Activated CD4-positive, CD25-positive, alpha-beta regulatory T cell (primary cell): ENCODE results near the gene MRPS12.
A peak's percentile ranks its signal among the peaks of the same experiment; 100 is the strongest.
"Not testable (repeated sequence)": the region's sequence is repeated elsewhere in the genome, so short reads cannot be mapped to it uniquely, and the experiment has no call there.

Source experiments
- DNase-seq, 4 experiments: peaks; one replicate each; lab custom pipeline; 2025; lab: John Stamatoyannopoulos, UW

The MRPS12 gene

GRCh38 chr19:38939957-38940356 is 9.2 kb downstream of the MRPS12 start:
- DNase-seq, result no peak

GRCh38 chr19:38941466-38941865 is 10.7 kb downstream of the MRPS12 start:
- not testable (repeated sequence) for DNase-seq

GRCh38 chr19:38941979-38942378 is 11.2 kb downstream of the MRPS12 start:
- DNase-seq, result no peak

- DNase-seq, result no peak
These were observed 11.9 kb downstream of the MRPS12 start for GRCh38 chr19:38942471-38943181.

- no peak for DNase-seq
These were observed 14.3 kb downstream of the MRPS12 start for GRCh38 chr19:38944981-38945506.

- DNase-seq, result no peak
These were observed 15.0 kb downstream of the MRPS12 start for GRCh38 chr19:38945562-38946228.

- no peak for DNase-seq
These were observed 15.7 kb downstream of the MRPS12 start for GRCh38 chr19:38946229-38947010.

- DNase-seq, result peak; percentile 40 to 62 (median 55)
These were observed 19.0 kb downstream of the MRPS12 start for GRCh38 chr19:38949580-38950367.

- no peak for DNase-seq
These were observed 20.4 kb downstream of the MRPS12 start for GRCh38 chr19:38951187-38951586.

- DNase-seq, result no peak
These were observed 21.8 kb downstream of the MRPS12 start for GRCh38 chr19:38952395-38953165.

- no peak for DNase-seq
These were observed 22.9 kb downstream of the MRPS12 start for GRCh38 chr19:38953677-38954076.

GRCh38 chr19:38956264-38956663 is 25.5 kb downstream of the MRPS12 start:
- DNase-seq, result no peak

GRCh38 chr19:38958301-38958700 is 27.6 kb downstream of the MRPS12 start:
- DNase-seq, result no peak

GRCh38 chr19:38959618-38960017 is 28.9 kb downstream of the MRPS12 start:
- DNase-seq, result no peak

- no peak for DNase-seq
These were observed 34.0 kb downstream of the MRPS12 start for GRCh38 chr19:38964738-38965137.

GRCh38 chr19:38966149-38966548 is 35.4 kb downstream of the MRPS12 start:
- DNase-seq, result not testable (repeated sequence)

GRCh38 chr19:38970664-38971532 is 40.2 kb downstream of the MRPS12 start:
- no peak for DNase-seq

- no peak for DNase-seq
These were observed 40.9 kb downstream of the MRPS12 start for GRCh38 chr19:38971672-38972071.

- no peak for DNase-seq
These were observed 44.0 kb downstream of the MRPS12 start for GRCh38 chr19:38974624-38975213.
